Chondrocyte (in vitro differentiated cells): Measurements from ENCODE around the gene SP3. TPM values are rescaled to one million over a fixed set of nuclear protein-coding genes. Genes with fewer than 3 reads are reported as not detected.

Experiments
- DNase-seq: peaks from one replicate; pipeline ENCODE4 v3.0.0; 2021; ENCODE audit warnings: mixed read lengths, low spot score
- H3K27ac Mint-ChIP-seq: one replicate; pipeline ENCODE4 v1.8.0; 2021; ENCODE audit warnings: mild to moderate bottlenecking, moderate library complexity, mixed read lengths; ENCODE audit not compliant: unreplicated experiment
- H3K27me3 Mint-ChIP-seq: 2 replicates; pipeline ENCODE4 v1.8.0; 2021; ENCODE audit warnings: low read depth, mixed read lengths
- H3K36me3 Mint-ChIP-seq: 2 replicates; pipeline ENCODE4 v1.8.0; 2021; ENCODE audit warnings: low read depth, mixed read lengths
- H3K4me1 Mint-ChIP-seq: 2 replicates; pipeline ENCODE4 v1.8.0; 2021; ENCODE audit warnings: low read depth, mild to moderate bottlenecking, mixed read lengths
- H3K4me3 Mint-ChIP-seq: one replicate; pipeline ENCODE4 v1.8.0; 2021; ENCODE audit warnings: mild to moderate bottlenecking, moderate library complexity, mixed read lengths; ENCODE audit not compliant: unreplicated experiment
- H3K9me3 Mint-ChIP-seq: 2 replicates; pipeline ENCODE4 v1.8.0; 2021; ENCODE audit warnings: low read depth, mixed read lengths
- total RNA-seq: library from RNA; stranded (reverse); gene quantifications from 3 replicates; pipeline ENCODE4 v1.2.1, GENCODE V29; 2021
- TF ChIP-seq, protein P1 (sequence below): fragments of 200-600 bp; sonication (generic); IDR thresholded peaks from 2 replicates; pipeline ENCODE4 v1.5.0; 2021; ENCODE audit warnings: antibody characterized with exemption, mild to moderate bottlenecking, moderate library complexity

Gene SP3
- total RNA-seq, 1 donor from 2014 or later, result 59.4 TPM

DNA sequence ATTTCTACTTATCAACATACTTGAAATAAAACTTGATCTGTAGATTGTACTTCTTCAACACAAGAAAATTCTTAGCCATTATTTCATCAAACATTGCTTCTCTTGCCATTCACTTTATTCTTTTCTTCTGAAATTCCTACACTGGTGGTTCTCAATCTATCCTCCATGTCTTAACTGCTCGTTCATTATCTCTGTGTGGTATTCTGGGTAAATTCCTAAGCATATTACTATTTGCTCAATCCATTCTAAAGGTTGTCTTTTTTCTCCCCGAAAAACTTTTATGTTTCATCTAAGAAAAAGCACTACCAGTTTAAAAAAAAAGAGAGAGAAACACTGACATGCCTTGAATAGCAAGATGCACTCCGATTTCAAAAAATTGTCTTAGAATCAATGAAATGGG is 18.0 kb downstream of the SP3 start:
- peak overlapping the region; percentile 15 for H3K27ac Mint-ChIP-seq
- no peaks in the 10 kb centered on the region for H3K36me3 Mint-ChIP-seq
- no peak overlapping the region for H3K4me3 Mint-ChIP-seq

DNA sequence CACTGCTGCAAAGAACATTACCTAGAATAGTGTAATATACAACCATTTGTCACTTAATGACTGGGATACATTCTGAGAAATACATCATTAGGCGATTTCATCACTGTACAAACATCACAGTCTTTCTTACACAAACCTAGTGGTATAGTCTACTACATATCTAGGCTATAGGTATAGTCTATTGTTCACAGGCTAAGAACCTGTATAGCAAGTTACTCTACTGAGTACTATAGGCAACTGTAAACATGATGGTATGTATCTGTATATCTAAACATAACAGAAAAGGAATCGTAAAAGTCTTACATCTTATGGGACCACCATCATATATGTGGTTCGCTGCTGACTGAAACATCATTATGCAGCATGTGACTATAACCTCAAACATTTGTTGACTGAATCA is 21.4 kb downstream of the SP3 start:
- Mint-ChIP-seq H3K36me3 (no peaks in the 10 kb centered on the region), H3K4me3 (no peak overlapping the region), H3K4me1 (peaks cover 62% of the 10 kb centered on the region), H3K27ac (no peak overlapping the region), H3K9me3 (no peaks in the 10 kb centered on the region), H3K27me3 (no peaks in the 10 kb centered on the region)
- DNase-seq, result no peak
- TF ChIP-seq, protein P1, sequence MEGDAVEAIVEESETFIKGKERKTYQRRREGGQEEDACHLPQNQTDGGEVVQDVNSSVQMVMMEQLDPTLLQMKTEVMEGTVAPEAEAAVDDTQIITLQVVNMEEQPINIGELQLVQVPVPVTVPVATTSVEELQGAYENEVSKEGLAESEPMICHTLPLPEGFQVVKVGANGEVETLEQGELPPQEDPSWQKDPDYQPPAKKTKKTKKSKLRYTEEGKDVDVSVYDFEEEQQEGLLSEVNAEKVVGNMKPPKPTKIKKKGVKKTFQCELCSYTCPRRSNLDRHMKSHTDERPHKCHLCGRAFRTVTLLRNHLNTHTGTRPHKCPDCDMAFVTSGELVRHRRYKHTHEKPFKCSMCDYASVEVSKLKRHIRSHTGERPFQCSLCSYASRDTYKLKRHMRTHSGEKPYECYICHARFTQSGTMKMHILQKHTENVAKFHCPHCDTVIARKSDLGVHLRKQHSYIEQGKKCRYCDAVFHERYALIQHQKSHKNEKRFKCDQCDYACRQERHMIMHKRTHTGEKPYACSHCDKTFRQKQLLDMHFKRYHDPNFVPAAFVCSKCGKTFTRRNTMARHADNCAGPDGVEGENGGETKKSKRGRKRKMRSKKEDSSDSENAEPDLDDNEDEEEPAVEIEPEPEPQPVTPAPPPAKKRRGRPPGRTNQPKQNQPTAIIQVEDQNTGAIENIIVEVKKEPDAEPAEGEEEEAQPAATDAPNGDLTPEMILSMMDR, result no peak

More for the DNA sequence above, 18.0 kb downstream of the SP3 start:
- TF ChIP-seq, protein P1, result no peak
- H3K9me3 Mint-ChIP-seq, result no peaks in the 10 kb centered on the region
- H3K4me1 Mint-ChIP-seq, result peaks cover 44% of the 10 kb centered on the region
- no peaks in the 10 kb centered on the region for H3K27me3 Mint-ChIP-seq
- no peak for DNase-seq

DNA sequence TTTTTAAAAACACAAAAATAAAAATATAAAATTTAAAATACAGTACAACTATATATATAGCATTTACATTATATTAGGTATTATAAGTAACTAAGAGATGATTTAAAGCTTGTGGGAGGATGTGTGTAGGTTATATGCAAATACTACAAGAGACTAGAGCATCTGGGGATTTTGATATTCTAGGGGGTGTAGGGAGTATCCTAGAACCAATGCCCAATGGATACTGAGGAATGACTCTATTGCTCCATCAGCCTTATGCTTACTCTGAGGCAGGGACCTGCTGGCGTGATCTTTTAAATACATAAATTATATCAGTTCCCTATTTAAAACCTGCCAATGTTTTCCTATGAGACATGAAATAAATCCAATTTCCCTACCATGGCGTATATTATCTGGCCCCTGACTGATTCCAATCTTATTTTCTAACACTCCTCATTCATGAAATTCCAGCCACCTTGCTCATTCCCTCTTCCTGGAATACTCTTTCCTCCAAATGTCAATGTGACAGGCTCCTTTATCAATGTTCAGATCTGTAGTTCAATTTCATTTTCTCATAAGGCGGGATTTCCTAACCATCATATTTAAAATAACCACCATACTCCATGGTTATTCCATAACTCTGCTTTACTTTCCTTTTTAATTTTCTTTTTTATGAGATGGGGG is 22.2 kb downstream of the SP3 start:
- Mint-ChIP-seq H3K4me1 (peaks cover 63% of the 10 kb centered on the region), H3K4me3 (no peak overlapping the region), H3K9me3 (no peaks in the 10 kb centered on the region), H3K36me3 (no peaks in the 10 kb centered on the region), H3K27me3 (no peaks in the 10 kb centered on the region), H3K27ac (no peak overlapping the region)
- no peak for DNase-seq
- TF ChIP-seq, protein P1, result no peak

DNA sequence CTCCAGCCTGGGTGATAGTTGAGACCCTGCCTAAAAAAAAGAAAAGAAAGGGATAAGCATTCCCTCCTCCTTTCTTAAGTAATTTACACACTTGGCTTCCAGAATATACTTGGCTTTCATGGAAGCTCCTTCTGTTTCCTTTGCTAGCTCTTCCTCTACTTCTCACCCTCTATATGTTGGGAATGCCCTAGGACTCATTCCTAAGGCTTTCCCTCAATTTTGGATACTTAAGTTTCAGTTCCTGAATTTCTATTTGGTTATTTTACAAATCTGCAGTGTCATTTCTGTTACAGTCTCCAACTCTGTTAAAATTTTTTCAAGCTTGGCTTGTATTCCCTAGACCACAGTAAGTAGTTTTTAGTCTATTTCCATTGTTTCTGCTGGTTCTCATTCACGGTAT is 23.6 kb downstream of the SP3 start:
- no peak for DNase-seq
- no peaks in the 10 kb centered on the region for H3K27me3 Mint-ChIP-seq
- TF ChIP-seq, protein P1, result no peak
- no peaks in the 10 kb centered on the region for H3K9me3 Mint-ChIP-seq
- no peak overlapping the region for H3K4me3 Mint-ChIP-seq
- H3K36me3 Mint-ChIP-seq, result no peaks in the 10 kb centered on the region
- no peak overlapping the region for H3K27ac Mint-ChIP-seq
- H3K4me1 Mint-ChIP-seq, result peaks cover 56% of the 10 kb centered on the region

DNA sequence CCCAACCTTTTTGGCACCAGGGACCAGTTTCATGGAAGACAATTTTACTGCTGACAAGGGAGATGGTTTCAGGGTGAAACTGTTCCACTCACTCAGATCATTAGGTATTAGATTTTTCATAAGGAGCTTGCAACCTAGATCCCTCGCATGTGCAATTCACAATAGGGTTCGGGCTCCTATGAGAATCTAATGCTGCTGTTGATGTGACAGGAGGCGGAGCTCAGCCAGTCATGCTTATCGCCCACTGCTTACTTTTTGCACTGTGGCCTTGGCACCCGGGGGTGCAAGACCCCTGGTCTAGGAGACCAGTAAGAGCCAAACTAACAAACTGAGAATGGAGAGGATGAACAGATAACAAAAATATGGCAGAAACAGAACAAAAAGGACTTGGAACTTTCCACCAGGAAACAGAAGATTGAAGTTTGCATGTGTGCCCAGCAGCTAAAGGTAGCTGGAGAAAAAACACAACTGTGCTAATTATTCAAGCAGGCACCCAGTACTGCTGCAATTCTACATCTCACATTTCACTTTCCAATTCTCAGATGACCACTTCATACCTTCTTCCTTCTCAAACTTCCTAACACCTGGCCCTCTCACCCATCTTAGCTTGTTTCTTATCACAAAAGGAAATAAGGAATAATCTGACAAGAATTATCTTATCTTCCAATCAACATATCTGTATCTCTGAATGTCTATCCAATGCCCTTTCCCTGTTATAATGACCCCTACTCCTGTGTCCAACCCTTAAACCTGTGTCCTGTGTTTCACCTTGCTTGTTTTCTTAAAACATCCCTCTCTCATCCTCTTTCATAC is 24.8 kb downstream of the SP3 start:
- H3K9me3 Mint-ChIP-seq, result no peaks in the 10 kb centered on the region
- H3K36me3 Mint-ChIP-seq, result no peaks in the 10 kb centered on the region
- H3K27ac Mint-ChIP-seq, result no peak overlapping the region
- no peak for DNase-seq
- TF ChIP-seq, protein P1, result no peak
- H3K4me3 Mint-ChIP-seq, result no peak overlapping the region
- no peaks in the 10 kb centered on the region for H3K27me3 Mint-ChIP-seq
- H3K4me1 Mint-ChIP-seq, result peaks cover 56% of the 10 kb centered on the region
